ENCODE measurements around the gene RFX1. TPM values are rescaled to one million over a fixed set of nuclear protein-coding genes. Genes with fewer than 3 reads are reported as not detected.
A peak's percentile ranks its signal among the peaks of the same experiment; 100 is the strongest.

Gene RFX1
- total RNA-seq, 1 donor from 2014 or later, result 8.3 TPM

- ATAC-seq, result no peak
These were observed 10.0 kb downstream of the RFX1 start for GRCh38 chr19:13995878-13996765.

DNA sequence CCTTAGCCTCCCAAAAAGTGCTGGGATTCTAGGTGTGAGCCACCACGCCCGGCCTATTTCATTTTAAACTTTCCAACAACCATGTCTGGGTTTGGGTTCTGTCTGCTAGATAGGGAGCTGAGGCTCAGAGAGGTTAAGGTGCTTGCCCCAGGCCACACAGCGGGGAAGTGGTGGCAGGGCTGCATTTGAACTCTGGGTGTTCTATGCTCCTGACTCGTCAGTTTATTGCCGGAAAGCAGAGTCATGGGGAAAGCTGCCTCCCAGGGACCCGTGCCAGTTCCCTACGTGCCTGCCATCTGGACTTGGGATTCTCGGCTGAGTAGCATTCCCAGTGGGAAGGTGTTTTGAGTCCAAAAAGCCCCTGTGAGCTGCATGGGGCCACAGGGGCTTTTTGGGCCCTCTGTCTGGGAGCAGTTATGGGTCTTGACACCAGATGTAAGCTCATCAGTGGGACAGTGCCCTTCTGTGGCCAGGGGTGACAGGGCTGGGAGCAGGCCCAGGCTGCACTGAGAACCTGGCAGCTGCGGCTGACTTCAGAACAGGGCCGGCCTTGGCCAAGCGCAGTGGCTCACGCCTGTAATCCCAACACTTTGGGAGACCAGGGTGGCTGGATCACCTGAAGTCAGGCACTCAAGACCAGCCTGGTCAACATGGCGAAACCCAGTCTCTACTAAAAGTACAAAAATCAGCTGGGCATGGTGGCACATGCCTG lies 10.9 kb downstream of the RFX1 start:
- no peak for ATAC-seq

- no peak for ATAC-seq
These were observed 12.4 kb downstream of the RFX1 start for GRCh38 chr19:13993590-13994300.

DNA sequence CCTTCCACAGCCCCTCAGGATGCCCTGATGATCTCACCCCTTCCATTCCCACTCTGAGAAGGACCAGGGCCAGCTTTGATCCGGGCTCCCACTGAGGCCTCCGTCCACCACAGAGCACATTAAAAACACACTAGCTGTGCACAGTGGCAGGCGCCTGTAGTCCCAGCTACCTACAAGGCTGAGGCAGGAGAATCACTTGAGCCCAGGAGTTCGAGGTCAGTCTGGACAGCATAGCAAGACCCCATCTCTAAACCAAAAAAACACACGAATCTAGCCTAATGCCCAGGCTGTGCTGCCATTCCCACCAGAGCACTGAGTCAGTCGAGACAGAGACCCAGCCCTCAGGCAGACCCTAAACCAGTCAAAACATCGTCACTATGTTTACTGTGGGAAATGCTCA lies 14.1 kb downstream of the RFX1 start:
- no peak for ATAC-seq

DNA sequence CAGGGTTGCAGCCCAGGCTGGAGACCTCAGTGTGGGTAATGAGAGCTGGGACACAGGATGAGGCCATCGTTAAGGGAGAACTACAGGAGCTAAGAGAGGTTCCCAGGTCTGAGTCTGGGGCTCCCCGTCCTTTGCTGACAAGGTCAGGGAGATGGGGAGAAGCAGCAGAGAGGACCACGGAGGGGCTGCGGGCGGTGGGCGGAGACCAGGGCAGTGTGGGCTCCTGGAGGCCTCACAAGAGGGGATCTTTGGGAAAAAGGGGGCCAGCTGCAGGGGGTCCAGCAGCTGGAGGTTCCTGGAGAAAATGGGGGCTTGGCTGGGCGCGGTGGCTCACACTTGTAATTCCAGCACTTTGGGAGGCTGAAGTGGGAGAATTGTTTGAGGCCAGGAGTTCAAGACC lies 16.0 kb downstream of the RFX1 start:
- ATAC-seq, result no peak

GRCh38 chr19:13989487-13989886 lies 16.6 kb downstream of the RFX1 start:
- ATAC-seq, result no peak

DNA sequence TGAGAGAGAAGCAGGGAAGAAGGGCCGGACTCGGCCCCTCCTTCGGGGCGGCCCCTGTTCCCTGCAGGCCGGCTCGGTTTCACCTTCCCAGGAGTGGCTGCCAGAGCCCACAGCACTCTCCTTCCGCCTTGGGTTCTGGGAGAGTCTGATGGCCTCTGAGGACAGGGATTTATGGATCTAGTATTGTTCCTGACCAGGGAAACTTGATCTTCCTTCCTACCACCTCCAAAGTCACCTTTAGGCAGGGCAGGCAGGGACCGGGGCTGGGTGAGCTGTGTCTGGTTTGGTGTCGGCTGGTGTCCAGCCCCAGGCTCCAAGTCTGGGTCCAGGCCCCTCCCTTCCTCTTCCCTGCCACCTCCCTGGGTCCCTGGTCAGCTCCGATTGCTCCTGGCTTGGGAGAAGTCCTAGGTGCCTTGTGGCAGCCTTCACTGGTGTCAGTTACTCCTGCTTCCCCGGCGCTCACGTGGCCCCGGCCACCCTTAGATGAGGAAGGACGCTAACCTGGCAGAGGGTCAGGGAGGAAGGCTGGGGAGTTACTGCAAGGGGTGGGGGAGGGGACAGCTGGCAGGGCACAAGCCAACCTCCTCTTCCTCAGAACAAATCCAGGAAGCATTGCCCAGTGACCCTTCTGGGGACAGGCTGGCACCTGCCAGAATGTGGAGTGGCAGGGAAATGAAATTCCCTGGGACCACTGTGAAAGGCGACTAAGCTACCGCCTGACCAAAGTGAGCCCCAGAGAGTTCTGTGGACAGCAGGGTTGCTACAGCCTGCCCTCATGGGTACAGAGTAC lies 18.8 kb downstream of the RFX1 start:
- ATAC-seq, result no peak

DNA sequence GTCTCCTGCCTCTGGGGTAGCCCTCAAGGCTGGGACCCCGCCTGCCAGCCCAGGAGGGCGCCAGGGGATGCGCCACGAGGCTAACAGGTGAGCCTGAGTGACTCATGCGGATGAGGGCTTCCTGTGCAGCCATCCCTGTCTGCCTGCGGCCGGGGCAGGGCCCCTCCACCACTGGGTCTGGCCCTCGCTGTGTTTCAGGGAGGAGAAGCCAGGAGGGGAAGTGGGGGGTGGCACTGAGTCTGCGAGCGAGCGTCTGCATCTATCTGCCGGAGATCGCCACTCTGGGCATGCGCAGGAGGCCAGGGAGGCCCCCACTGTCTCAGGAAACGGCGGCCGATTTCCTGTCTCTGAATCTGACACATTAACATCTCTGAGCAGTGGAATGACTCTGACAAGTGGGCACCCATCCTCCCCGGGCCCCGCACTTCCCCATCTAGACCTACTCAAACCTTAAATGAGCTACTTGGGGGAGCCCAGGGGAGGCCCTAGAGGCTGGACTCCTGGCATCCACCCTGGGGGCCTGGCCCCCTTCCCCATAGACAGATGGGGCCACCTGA lies 19.7 kb downstream of the RFX1 start:
- ATAC-seq, result peak; percentile 73

- peak; percentile 5 for ATAC-seq
These were observed 20.3 kb downstream of the RFX1 start for GRCh38 chr19:13985771-13986347.

DNA sequence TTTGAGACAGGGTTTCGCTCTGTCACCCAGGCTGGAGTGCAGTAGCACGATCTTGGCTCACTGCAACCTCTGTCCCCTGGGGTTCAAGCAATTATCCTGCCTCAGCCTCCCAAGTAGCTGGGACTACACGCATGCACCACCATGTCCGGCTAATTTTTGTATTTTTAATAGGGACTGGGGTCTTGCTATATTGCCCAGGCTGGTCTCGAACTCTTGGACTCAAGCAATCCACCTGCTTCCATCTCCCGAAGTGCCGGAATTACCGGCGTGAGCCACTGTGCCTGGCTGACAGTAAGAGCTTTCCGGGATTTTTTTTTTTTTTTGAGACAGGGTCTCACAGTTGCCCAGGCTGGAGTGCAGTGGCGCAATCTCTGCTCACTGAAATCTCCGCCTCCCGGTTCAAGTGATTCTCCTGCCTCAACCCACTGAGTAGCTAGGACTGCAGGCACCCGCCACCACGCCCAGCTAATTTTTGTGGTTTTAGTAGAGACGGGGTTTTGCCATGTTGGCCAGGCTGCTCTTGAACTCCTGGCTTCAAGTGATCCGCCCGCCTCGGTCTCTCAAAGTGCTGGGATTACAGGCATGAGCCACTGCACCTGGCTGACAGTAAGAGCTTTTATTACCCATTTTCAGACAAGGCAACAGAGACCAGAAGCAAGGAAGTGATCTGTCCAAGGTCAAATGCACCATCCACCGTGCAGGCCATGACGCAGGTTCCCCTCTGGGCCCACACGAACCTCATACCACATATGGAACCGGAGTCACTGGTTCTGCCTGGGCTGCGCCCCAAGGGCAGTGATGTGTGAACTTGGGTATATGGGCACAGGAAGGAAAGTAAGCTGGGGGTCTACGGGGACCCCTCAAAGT lies 21.0 kb downstream of the RFX1 start:
- no peak for ATAC-seq

DNA sequence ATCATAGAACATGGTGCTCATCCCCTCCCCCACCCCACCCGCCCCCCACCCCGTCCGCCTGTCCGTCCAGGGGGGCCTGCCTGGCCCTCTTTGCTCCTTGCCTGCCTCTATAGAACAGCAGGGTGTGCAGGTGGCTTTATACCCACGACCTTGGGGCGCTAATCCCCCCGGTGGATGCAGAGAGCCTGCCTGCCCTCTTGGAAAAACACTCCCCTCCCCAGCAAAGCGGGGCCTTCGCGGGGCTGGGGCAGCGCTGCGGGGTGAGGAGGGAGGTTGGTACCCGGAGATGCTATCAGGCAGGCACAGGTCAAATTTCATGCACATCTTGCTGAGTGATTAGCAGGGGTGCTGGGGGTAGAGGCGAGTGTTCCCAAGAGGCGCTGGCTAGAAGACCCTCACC lies 21.9 kb downstream of the RFX1 start:
- no peak for ATAC-seq

DNA sequence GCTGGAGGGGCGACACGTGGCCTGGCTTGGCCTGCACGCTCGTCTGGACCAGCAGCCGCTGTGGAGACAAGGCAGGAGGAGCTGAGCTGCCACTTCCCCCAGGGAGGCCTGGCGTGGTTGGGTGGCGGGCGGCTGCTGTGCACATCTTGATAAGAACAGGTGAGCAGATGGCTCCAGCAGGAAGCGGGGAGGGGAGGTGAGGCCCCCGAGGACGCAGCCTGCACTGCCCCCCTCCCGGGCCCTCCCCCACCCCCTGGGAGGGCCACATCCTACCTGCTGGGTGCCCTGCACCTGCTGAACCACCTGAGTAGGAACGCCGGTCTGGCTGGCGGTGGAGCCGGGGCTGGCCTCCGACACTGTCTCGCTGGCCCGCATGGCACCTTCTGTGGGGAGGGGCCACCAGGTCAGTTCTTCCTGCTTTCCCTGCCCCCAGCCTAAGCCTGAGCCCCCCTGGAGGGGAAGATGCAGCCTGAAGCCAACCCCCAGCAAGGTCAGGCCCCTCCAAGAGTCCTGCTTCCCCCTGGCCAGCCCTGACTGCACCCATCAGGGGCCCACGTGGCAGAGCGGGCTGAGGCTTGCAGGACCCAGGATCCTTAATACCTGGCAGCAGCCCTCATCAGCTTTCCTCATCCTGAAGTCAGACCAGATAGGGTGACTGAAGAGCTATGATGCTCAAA lies 22.8 kb downstream of the RFX1 start:
- no peak for ATAC-seq

GRCh38 chr19:13982773-13983172 lies 23.3 kb downstream of the RFX1 start:
- no peak for ATAC-seq

GRCh38 chr19:13981988-13982501 lies 24.1 kb downstream of the RFX1 start:
- no peak for ATAC-seq

GRCh38 chr19:13981467-13981866 lies 24.7 kb downstream of the RFX1 start:
- ATAC-seq, result no peak

DNA sequence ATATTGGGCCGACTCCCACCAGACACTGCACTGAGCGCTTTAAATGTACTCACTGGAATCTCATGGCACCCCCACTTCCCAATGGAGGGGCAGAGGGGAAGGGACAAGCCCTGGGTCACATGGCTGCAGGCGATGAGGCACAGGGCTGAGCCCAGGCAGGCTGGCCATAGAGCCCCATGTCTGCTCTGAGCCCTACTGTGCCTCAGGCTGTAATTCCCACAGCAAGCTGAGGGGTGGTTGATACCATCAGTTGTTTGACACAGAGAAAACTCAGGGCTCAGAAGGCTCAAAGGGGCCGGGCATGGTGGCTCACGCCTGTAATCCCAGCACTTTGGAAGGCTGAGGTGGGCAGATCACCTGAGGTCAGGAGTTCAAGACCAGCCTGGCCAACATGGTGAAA lies 25.1 kb downstream of the RFX1 start:
- ATAC-seq, result no peak

GRCh38 chr19:13980340-13980739 lies 25.8 kb downstream of the RFX1 start:
- no peak for ATAC-seq

- no peak for ATAC-seq
These were observed 26.4 kb downstream of the RFX1 start for GRCh38 chr19:13979686-13980085.

- ATAC-seq, result no peak
These were observed 26.9 kb downstream of the RFX1 start for GRCh38 chr19:13979244-13979615.
